Calu3 (cell line): ENCODE data around the gene ZFYVE28. TPM values are rescaled to one million over a fixed set of nuclear protein-coding genes. Genes with fewer than 3 reads are reported as not detected.

Source experiments
- BruUV-seq: library from RNA; stranded (reverse); fragments of 400-500 nt; replicated peaks from 2 replicates; lab custom pipeline; 2021; lab: Mats Ljungman, UMichigan
- CTCF ChIA-PET: fragments of 300-600 bp; sonication (Branson Sonifier 250); formaldehyde crosslinking; loops from one replicate; lab custom pipeline; 2022; ENCODE audit warnings: antibody characterized with exemption; lab: Charles Lee
- DNase-seq: peaks from one replicate; pipeline ENCODE4 v3.0.0; 2022
- H3K27ac Mint-ChIP-seq: one replicate; pipeline ENCODE4 v1.8.0; 2022; ENCODE audit warnings: mixed read lengths; ENCODE audit not compliant: unreplicated experiment
- H3K27me3 Mint-ChIP-seq: one replicate; pipeline ENCODE4 v1.8.0; 2022; ENCODE audit warnings: mixed read lengths; ENCODE audit not compliant: unreplicated experiment
- H3K36me3 Mint-ChIP-seq: one replicate; pipeline ENCODE4 v1.8.0; 2022; ENCODE audit warnings: mild to moderate bottlenecking, moderate library complexity, mixed read lengths; ENCODE audit not compliant: insufficient read depth, unreplicated experiment
- H3K4me1 Mint-ChIP-seq: one replicate; pipeline ENCODE4 v1.8.0; 2022; ENCODE audit warnings: mild to moderate bottlenecking, low read depth, mixed read lengths; ENCODE audit not compliant: unreplicated experiment
- H3K4me3 Mint-ChIP-seq: one replicate; pipeline ENCODE4 v1.8.0; 2022; ENCODE audit warnings: mild to moderate bottlenecking, low read depth, moderate library complexity, mixed read lengths; ENCODE audit not compliant: unreplicated experiment
- H3K9me3 Mint-ChIP-seq: one replicate; pipeline ENCODE4 v1.8.0; 2022; ENCODE audit warnings: low read depth, mixed read lengths; ENCODE audit not compliant: unreplicated experiment
- intact Hi-C: fragments of 100-400 bp; cut with micrococcal nuclease; formaldehyde crosslinking; loops from one replicate; pipeline ENCODE4 v1.10.0; 2022; ENCODE audit not compliant: unreplicated experiment
- total RNA-seq: library from RNA; stranded (reverse); gene quantifications from 2 replicates; pipeline ENCODE4 v1.2.3, GENCODE V29; 2022
- TF ChIP-seq, protein P1 (sequence below): fragments of 200-600 bp; IDR thresholded peaks from one replicate; pipeline ENCODE4 v1.8.0; 2022; ENCODE audit warnings: antibody characterized with exemption; ENCODE audit not compliant: unreplicated experiment

The ZFYVE28 gene
- total RNA-seq, 1 experiment from 2014 or later: 1.2 TPM

DNA sequence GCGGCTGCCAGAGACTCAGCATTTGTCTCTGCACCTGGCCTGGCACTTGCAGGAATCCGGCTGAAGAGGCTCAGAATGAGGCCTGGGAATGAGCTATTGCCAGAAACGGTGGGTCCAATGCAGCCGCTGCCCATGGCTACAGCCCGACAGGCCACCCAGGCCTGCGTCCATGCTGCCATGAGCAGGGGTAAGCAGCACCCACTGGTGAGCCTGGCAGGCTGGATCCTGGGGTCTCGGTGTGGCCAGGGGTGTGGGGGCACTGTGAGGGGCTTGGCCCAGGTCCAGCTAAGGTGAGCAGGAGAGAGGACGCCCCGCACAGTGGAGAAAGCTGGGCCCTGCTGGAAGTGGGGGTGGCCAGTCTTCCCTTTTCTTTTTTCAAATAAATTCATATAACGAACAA, 96.2 kb downstream of the ZFYVE28 start:
- no peak for DNase-seq
- Mint-ChIP-seq H3K27ac (no peak overlapping the region), H3K4me1 (no peaks in the 10 kb centered on the region), H3K4me3 (no peak overlapping the region), H3K36me3 (no peaks in the 10 kb centered on the region), H3K27me3 (peaks cover 25% of the 10 kb centered on the region), H3K9me3 (no peaks in the 10 kb centered on the region)
- intact Hi-C loops: no loop called here
- no TSS peak for BruUV-seq
- CTCF ChIA-PET: no interaction called here
- TF ChIP-seq, protein P1, sequence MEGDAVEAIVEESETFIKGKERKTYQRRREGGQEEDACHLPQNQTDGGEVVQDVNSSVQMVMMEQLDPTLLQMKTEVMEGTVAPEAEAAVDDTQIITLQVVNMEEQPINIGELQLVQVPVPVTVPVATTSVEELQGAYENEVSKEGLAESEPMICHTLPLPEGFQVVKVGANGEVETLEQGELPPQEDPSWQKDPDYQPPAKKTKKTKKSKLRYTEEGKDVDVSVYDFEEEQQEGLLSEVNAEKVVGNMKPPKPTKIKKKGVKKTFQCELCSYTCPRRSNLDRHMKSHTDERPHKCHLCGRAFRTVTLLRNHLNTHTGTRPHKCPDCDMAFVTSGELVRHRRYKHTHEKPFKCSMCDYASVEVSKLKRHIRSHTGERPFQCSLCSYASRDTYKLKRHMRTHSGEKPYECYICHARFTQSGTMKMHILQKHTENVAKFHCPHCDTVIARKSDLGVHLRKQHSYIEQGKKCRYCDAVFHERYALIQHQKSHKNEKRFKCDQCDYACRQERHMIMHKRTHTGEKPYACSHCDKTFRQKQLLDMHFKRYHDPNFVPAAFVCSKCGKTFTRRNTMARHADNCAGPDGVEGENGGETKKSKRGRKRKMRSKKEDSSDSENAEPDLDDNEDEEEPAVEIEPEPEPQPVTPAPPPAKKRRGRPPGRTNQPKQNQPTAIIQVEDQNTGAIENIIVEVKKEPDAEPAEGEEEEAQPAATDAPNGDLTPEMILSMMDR: no peak

DNA sequence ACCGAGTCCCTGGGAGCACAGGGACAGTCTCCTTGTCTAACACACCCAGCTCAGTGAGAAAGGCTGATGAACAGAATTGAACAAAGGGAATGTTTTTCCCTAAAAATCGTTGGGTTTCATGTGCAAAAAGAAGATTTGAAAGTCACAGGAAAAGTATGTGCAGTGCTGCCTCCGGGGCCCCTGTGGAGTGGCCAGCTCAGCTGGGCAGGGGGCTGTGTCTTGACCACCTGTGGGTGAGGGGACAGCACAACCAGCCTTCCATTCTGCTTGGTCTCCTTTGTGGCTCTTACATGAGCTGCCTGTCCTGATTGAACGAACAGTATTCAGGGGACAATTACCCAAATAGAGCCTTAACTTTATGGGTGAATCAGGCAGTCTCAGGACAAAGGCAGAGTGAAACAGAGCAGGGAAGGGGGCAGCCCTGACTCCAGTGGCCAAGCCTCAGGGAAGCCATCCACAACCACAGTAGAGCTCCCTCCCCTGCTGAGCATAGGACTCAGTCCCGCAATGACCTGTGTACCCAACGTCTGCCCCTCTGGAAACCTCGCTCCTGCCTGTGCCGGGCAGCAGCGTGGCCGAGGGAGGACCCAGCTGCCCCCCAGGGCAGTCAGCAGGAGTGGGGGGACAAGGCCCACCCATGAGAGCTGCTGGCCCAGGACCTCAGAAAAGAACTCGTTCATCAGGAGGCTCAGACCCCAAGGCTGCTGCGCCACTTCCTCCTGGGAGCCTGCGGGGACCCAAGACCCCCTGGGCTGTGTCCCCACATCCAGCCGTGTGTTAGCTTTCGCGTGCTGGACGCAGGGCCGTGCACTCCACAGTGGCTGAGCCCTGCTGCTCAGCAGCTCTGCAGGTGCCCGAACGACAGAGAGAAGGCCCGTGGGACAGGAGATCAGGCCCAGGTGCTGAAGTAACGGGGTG, 96.9 kb downstream of the ZFYVE28 start:
- H3K4me3 Mint-ChIP-seq: no peak overlapping the region
- no TSS peak for BruUV-seq
- H3K27me3 Mint-ChIP-seq: peaks cover 26% of the 10 kb centered on the region
- no peaks in the 10 kb centered on the region for H3K9me3 Mint-ChIP-seq
- no peaks in the 10 kb centered on the region for H3K36me3 Mint-ChIP-seq
- CTCF ChIA-PET: no interaction called here
- intact Hi-C loops: no loop called here
- no peak for DNase-seq
- H3K4me1 Mint-ChIP-seq: no peaks in the 10 kb centered on the region
- H3K27ac Mint-ChIP-seq: no peak overlapping the region
- TF ChIP-seq, protein P1: no peak

DNA sequence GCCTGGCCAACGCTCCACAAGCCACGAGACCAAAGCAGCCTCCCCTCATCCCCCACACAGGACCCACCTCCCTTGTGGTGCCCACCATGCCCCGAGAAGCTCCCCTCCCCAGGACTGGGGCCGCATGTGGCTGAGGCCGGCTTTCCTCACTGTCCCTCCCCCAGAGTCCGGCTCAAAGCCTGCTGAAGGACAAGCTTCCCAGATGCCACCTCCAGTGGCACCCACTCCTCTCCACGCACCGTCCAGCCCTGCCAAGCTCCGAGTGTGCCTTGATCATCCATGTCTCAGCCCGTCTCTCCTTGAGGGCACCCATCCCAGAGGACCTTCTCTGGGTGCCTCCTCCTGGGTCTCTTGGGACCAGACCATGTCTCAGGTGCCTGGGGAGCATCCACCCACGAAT, 97.7 kb downstream of the ZFYVE28 start:
- Mint-ChIP-seq H3K27me3 (peaks cover 27% of the 10 kb centered on the region), H3K27ac (no peak overlapping the region), H3K9me3 (peaks cover 4% of the 10 kb centered on the region), H3K4me1 (no peaks in the 10 kb centered on the region), H3K4me3 (no peak overlapping the region), H3K36me3 (no peaks in the 10 kb centered on the region)
- intact Hi-C loops: no loop called here
- BruUV-seq: no TSS peak
- DNase-seq: no peak
- CTCF ChIA-PET: interaction anchor here (0.5 kb wide), 1 partner anchor 8 kb away, joined by 5 read pairs; no protein-coding TSS in a partner anchor
- TF ChIP-seq, protein P1: no peak

DNA sequence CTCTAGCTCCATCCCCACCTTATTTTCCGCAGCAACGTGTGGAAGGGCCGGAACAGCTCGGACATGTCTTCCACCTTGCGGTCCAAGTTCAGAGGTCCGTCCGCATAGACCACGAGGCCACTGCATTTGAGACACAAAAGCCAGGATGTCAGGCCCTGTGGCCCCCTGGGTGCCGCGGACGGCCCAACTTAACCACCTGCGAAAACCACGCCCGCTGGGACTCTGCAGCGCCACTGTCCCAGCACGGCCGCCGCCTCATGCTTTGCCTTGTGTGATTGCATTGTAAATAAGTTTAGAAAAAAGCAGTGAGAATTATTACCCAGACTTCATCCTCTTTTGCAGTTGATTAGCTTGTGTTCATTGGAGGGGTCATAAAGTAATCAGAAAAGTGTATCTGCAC, 98.3 kb downstream of the ZFYVE28 start:
- no peak for DNase-seq
- CTCF ChIA-PET: interaction anchor here (0.5 kb wide), 1 partner anchor 7 kb away, joined by 5 read pairs; no protein-coding TSS in a partner anchor
- H3K4me3 Mint-ChIP-seq: no peak overlapping the region

More for the DNA sequence above, 98.3 kb downstream of the ZFYVE28 start:
- Mint-ChIP-seq H3K27me3 (peaks cover 30% of the 10 kb centered on the region), H3K4me1 (no peaks in the 10 kb centered on the region), H3K27ac (no peak overlapping the region), H3K36me3 (no peaks in the 10 kb centered on the region), H3K9me3 (peaks cover 7% of the 10 kb centered on the region)
- intact Hi-C loops: no loop called here
- no TSS peak for BruUV-seq
- TF ChIP-seq, protein P1: no peak
